ENCODE measurements around the gene PTTG1IP. TPM values are rescaled to one million over a fixed set of nuclear protein-coding genes. Genes with fewer than 3 reads are reported as not detected.

PTTG1IP gene
- total RNA-seq, 1 experiment from 2014 or later = 96.0 TPM

DNA sequence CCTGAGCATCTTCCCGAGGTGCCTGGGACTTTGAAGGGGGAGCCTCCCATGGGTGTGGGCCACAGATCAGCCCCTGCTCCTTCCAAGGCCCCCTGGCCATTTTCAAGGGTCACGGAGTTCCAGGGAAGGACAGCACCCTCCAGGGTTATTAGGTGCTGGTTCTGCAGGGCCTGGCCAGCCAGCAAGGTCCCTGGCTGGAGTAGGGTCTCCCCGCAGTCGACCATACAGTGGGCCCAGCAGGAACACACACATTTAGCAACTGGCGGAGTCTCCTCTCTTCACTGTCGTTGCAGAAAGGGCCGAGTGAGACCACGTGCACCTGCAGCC is 37.9 kb downstream of the PTTG1IP start:
- no peak overlapping the region for H3K27ac Mint-ChIP-seq
- ChIA-PET CTCF (interaction anchor here (0.6 kb wide), 1 partner anchor 96 kb away, joined by 3 read pairs; no protein-coding TSS in a partner anchor), POLR2A (no interaction called here)

DNA sequence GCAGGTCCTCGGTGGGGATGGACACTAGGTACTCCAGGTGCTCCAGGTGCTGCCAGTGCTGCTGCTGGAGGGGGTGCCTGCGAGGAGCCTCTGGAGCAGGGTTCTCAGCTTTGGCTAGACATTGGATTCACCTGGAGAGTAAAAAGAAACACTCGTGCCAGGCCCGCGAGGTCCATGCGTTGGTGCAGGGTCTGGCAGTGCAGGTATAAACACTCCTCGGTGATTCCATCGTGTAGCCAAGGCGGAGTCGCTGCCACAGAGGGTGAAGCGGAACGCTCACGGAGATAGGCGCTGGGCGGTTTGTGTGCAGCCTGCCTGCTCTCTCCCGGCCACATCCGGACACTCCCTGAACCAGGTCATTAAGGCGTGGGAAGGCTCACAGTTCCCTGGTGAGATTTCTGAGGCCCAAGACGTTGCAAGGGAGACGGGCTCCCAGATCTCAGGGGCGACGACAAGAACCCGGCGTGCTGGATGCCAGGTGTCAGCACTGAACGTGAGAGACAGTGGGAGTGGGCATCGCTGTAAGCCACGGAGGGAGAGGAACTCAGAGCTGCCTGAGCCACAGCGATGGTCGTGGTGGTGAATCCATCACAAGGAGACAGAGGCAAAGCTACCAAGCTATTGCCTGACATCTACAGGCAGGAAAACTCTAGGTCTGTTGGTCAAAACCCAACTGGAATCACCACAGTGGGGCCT is 38.4 kb downstream of the PTTG1IP start:
- Mint-ChIP-seq H3K27ac (no peak overlapping the region), H3K4me1 (no peaks in the 10 kb centered on the region), H3K4me3 (no peak overlapping the region), H3K9me3 (peaks cover 3% of the 10 kb centered on the region), H3K36me3 (no peaks in the 10 kb centered on the region), H3K27me3 (ENCODE audit: low read depth) (no peaks in the 10 kb centered on the region)
- ChIA-PET POLR2A (no interaction called here), CTCF (interaction anchor here (0.6 kb wide), 1 partner anchor 97 kb away, joined by 3 read pairs; no protein-coding TSS in a partner anchor)
- ATAC-seq (no peak), DNase-seq (ENCODE audit: low spot score) (no peak)
- TF ChIP-seq ZNF396 (CRISPR knock-in tag; IDR thresholded peaks at IDR 0.05; ENCODE audit: borderline replicate concordance) (no peak), CREB1 (CRISPR knock-in tag; IDR thresholded peaks at IDR 0.05) (no peak), JUN (CRISPR knock-in tag; IDR thresholded peaks at IDR 0.05) (no peak), ZNF121 (CRISPR knock-in tag; IDR thresholded peaks at IDR 0.05) (no peak), TEAD1 (CRISPR knock-in tag; IDR thresholded peaks at IDR 0.05) (no peak), ZNF317 (CRISPR knock-in tag; IDR thresholded peaks at IDR 0.05; ENCODE audit: borderline replicate concordance, low read depth) (no peak)
- TF ChIP-seq, protein P1, sequence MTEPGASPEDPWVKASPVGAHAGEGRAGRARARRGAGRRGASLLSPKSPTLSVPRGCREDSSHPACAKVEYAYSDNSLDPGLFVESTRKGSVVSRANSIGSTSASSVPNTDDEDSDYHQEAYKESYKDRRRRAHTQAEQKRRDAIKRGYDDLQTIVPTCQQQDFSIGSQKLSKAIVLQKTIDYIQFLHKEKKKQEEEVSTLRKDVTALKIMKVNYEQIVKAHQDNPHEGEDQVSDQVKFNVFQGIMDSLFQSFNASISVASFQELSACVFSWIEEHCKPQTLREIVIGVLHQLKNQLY (CRISPR knock-in tag; IDR thresholded peaks at IDR 0.05) = no peak
- TF ChIP-seq, protein P2, sequence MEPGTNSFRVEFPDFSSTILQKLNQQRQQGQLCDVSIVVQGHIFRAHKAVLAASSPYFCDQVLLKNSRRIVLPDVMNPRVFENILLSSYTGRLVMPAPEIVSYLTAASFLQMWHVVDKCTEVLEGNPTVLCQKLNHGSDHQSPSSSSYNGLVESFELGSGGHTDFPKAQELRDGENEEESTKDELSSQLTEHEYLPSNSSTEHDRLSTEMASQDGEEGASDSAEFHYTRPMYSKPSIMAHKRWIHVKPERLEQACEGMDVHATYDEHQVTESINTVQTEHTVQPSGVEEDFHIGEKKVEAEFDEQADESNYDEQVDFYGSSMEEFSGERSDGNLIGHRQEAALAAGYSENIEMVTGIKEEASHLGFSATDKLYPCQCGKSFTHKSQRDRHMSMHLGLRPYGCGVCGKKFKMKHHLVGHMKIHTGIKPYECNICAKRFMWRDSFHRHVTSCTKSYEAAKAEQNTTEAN (CRISPR knock-in tag; IDR thresholded peaks at IDR 0.05) = no peak
- TF ChIP-seq, protein P3, sequence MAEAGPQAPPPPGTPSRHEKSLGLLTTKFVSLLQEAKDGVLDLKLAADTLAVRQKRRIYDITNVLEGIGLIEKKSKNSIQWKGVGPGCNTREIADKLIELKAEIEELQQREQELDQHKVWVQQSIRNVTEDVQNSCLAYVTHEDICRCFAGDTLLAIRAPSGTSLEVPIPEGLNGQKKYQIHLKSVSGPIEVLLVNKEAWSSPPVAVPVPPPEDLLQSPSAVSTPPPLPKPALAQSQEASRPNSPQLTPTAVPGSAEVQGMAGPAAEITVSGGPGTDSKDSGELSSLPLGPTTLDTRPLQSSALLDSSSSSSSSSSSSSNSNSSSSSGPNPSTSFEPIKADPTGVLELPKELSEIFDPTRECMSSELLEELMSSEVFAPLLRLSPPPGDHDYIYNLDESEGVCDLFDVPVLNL (CRISPR knock-in tag; IDR thresholded peaks at IDR 0.05; ENCODE audit: borderline replicate concordance, low read depth) = no peak
- TF ChIP-seq, protein P4, sequence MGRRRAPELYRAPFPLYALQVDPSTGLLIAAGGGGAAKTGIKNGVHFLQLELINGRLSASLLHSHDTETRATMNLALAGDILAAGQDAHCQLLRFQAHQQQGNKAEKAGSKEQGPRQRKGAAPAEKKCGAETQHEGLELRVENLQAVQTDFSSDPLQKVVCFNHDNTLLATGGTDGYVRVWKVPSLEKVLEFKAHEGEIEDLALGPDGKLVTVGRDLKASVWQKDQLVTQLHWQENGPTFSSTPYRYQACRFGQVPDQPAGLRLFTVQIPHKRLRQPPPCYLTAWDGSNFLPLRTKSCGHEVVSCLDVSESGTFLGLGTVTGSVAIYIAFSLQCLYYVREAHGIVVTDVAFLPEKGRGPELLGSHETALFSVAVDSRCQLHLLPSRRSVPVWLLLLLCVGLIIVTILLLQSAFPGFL (CRISPR knock-in tag; IDR thresholded peaks at IDR 0.05; ENCODE audit: borderline replicate concordance) = no peak
- TF ChIP-seq, protein P5, sequence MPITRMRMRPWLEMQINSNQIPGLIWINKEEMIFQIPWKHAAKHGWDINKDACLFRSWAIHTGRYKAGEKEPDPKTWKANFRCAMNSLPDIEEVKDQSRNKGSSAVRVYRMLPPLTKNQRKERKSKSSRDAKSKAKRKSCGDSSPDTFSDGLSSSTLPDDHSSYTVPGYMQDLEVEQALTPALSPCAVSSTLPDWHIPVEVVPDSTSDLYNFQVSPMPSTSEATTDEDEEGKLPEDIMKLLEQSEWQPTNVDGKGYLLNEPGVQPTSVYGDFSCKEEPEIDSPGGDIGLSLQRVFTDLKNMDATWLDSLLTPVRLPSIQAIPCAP (CRISPR knock-in tag; IDR thresholded peaks at IDR 0.05) = no peak
- TF ChIP-seq, protein P6, sequence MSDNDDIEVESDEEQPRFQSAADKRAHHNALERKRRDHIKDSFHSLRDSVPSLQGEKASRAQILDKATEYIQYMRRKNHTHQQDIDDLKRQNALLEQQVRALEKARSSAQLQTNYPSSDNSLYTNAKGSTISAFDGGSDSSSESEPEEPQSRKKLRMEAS (CRISPR knock-in tag; IDR thresholded peaks at IDR 0.05) = no peak

More for the DNA sequence above, 37.9 kb downstream of the PTTG1IP start:
- TF ChIP-seq NR3C1 (CRISPR knock-in tag; conservative IDR thresholded peaks at IDR 0.05; ENCODE audit: low read depth) = no peak
- TF ChIP-seq, protein P4 (CRISPR knock-in tag; IDR thresholded peaks at IDR 0.05; ENCODE audit: borderline replicate concordance) = no peak
- TF ChIP-seq, protein P7, sequence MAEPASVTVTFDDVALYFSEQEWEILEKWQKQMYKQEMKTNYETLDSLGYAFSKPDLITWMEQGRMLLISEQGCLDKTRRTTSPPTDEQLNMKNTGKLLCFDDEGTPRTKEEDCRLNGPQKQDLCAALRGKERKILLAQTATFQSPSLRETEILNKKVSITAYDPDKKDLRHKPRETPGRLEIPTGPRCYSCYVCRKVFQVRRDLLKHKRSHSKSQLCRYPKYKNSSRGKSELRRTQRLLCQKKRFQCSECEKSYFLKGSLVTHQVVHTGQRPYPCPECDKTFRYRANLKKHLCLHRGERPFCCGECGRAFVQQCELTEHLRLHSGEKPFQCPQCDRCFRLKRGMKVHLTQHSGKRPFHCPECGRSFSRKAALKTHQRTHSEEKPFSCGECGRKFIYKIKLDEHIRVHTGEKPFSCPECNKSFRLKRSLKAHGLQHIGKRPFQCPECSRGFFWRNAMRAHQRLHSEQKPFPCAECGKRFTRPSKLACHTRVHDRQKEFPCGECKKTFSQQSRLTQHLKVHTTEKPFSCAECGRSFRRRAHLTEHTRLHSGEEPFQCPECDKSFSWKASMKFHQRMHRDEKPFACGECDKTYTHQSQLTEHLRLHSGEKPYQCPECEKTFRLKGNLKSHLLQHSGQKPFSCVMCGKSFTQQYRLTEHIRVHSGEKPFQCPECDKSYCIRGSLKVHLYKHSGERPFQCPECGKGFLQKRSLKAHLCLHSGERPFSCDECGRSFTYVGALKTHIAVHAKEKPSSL (CRISPR knock-in tag; conservative IDR thresholded peaks at IDR 0.05) = no peak
- TF ChIP-seq, protein P8, sequence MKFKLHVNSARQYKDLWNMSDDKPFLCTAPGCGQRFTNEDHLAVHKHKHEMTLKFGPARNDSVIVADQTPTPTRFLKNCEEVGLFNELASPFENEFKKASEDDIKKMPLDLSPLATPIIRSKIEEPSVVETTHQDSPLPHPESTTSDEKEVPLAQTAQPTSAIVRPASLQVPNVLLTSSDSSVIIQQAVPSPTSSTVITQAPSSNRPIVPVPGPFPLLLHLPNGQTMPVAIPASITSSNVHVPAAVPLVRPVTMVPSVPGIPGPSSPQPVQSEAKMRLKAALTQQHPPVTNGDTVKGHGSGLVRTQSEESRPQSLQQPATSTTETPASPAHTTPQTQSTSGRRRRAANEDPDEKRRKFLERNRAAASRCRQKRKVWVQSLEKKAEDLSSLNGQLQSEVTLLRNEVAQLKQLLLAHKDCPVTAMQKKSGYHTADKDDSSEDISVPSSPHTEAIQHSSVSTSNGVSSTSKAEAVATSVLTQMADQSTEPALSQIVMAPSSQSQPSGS (CRISPR knock-in tag; IDR thresholded peaks at IDR 0.05; ENCODE audit: borderline replicate concordance, low read depth) = no peak
- TF ChIP-seq, protein P9, sequence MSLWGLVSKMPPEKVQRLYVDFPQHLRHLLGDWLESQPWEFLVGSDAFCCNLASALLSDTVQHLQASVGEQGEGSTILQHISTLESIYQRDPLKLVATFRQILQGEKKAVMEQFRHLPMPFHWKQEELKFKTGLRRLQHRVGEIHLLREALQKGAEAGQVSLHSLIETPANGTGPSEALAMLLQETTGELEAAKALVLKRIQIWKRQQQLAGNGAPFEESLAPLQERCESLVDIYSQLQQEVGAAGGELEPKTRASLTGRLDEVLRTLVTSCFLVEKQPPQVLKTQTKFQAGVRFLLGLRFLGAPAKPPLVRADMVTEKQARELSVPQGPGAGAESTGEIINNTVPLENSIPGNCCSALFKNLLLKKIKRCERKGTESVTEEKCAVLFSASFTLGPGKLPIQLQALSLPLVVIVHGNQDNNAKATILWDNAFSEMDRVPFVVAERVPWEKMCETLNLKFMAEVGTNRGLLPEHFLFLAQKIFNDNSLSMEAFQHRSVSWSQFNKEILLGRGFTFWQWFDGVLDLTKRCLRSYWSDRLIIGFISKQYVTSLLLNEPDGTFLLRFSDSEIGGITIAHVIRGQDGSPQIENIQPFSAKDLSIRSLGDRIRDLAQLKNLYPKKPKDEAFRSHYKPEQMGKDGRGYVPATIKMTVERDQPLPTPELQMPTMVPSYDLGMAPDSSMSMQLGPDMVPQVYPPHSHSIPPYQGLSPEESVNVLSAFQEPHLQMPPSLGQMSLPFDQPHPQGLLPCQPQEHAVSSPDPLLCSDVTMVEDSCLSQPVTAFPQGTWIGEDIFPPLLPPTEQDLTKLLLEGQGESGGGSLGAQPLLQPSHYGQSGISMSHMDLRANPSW (CRISPR knock-in tag; conservative IDR thresholded peaks at IDR 0.05; ENCODE audit: low read depth) = no peak
- ATAC-seq = no peak
- no peaks in the 10 kb centered on the region for H3K36me3 Mint-ChIP-seq
- no peaks in the 10 kb centered on the region for H3K4me1 Mint-ChIP-seq
- DNase-seq (ENCODE audit: low spot score) = no peak
- no peak overlapping the region for H3K4me3 Mint-ChIP-seq
- no peaks in the 10 kb centered on the region for H3K27me3 Mint-ChIP-seq (ENCODE audit: low read depth)
- H3K9me3 Mint-ChIP-seq = no peaks in the 10 kb centered on the region
